Panc1 (cell line): ENCODE results near the gene STX2. TPM values are rescaled to one million over a fixed set of nuclear protein-coding genes. Genes with fewer than 3 reads are reported as not detected.

ENCODE experiments used
- ATAC-seq: fragments of 200-7000 bp; cut with Tn5 transposase; 2 replicates; pipeline ENCODE4 v1.9.1; 2020; ENCODE audit warnings: mild to moderate bottlenecking, moderate library complexity
- BruUV-seq: library from RNA; stranded (reverse); fragments of 400-500 nt; replicated peaks from 2 replicates; lab custom pipeline; 2021; lab: Mats Ljungman, UMichigan
- CTCF ChIA-PET: fragments of 300-600 bp; sonication (Branson Sonifier 250); formaldehyde crosslinking; loops from one replicate; lab custom pipeline; 2022; ENCODE audit warnings: antibody characterized with exemption; lab: Charles Lee
- POLR2A ChIA-PET: fragments of 300-600 bp; sonication (Branson Sonifier 250); formaldehyde crosslinking; loops from one replicate; lab custom pipeline; 2022; ENCODE audit warnings: antibody characterized with exemption; lab: Charles Lee
- DNase-seq: peaks from one replicate; pipeline ENCODE4 v3.0.0-alpha.2; 2010; ENCODE audit warnings: low read depth, low spot score
- H3K27ac ChIP-seq: 2 replicates; pipeline ENCODE4 v1.5.1; 2011; ENCODE audit warnings: mild to moderate bottlenecking, low read length, inconsistent platforms
- H3K27me3 ChIP-seq: fragments of 200-500 bp; sonication (Bioruptor generic); 2 replicates; pipeline ENCODE4 v1.6.0; 2014; ENCODE audit warnings: low read length, inconsistent platforms; ENCODE audit not compliant: control insufficient read depth, insufficient read depth
- H3K36me3 ChIP-seq: fragments of 200-500 bp; sonication (Bioruptor generic); 2 replicates; pipeline ENCODE4 v1.5.1; 2014; ENCODE audit warnings: inconsistent platforms, mild to moderate bottlenecking, low read length, moderate library complexity; ENCODE audit not compliant: control insufficient read depth, insufficient read depth
- H3K4me1 ChIP-seq: 2 replicates; pipeline ENCODE4 v1.5.1; 2011; ENCODE audit warnings: inconsistent platforms, mild to moderate bottlenecking, low read length, moderate library complexity; ENCODE audit not compliant: control insufficient read depth, insufficient read depth
- H3K4me3 ChIP-seq, 2 experiments: 2 replicates each; pipeline ENCODE4 v1.5.1; 2011 to 2012; ENCODE audit warnings: low read depth in 2 of 2, low read length in 2 of 2, mild to moderate bottlenecking in 2 of 2, inconsistent platforms in 1 of 2, moderate library complexity in 1 of 2
- H3K9me3 ChIP-seq: fragments of 200-500 bp; sonication (Bioruptor generic); 2 replicates; pipeline ENCODE4 v1.5.1; 2014; ENCODE audit warnings: low read depth, mild to moderate bottlenecking, inconsistent platforms, low read length, moderate library complexity; ENCODE audit not compliant: control insufficient read depth, insufficient read depth
- CTCF ChIP-seq: fragments of 450-650 bp; IDR thresholded peaks from 2 replicates; pipeline ENCODE4 v1.5.1; 2017; ENCODE audit warnings: mild to moderate bottlenecking
- POLR2AphosphoS5 ChIP-seq: IDR thresholded peaks from 2 replicates; pipeline ENCODE4 v1.6.1; 2012; ENCODE audit warnings: mild to moderate bottlenecking, low read depth, low read length, moderate library complexity
- REST ChIP-seq, 2 experiments: IDR thresholded peaks; 2 replicates each; pipeline ENCODE4 v1.6.1; 2011 to 2012; ENCODE audit warnings: low read depth in 2 of 2, control low read depth in 1 of 2, low read length in 1 of 2, mild to moderate bottlenecking in 1 of 2, moderate library complexity in 1 of 2; ENCODE audit not compliant: insufficient read depth in 1 of 2
- SIN3A ChIP-seq: IDR thresholded peaks from 2 replicates; pipeline ENCODE4 v1.6.1; 2012; ENCODE audit warnings: low read depth, mild to moderate bottlenecking, low read length, moderate library complexity, borderline replicate concordance; ENCODE audit not compliant: insufficient read depth
- TCF7L2 ChIP-seq: IDR thresholded peaks from 2 replicates; pipeline ENCODE4 v1.6.1; 2011; ENCODE audit warnings: mild to moderate bottlenecking, low read depth, low read length, inconsistent platforms
- in situ Hi-C: cut with HindIII; loops from 2 replicates; pipeline ENCODE4 v1.10.0; 2016; ENCODE audit warnings: low sequenced_read_pairs, low pct_unique_long_range_greater_than_20kb
- intact Hi-C: fragments of 100-400 bp; cut with micrococcal nuclease; formaldehyde crosslinking; loops from one replicate; pipeline ENCODE4 v1.10.0; 2022; ENCODE audit not compliant: unreplicated experiment
- total RNA-seq: library from RNA; stranded (reverse); gene quantifications from one replicate; pipeline ENCODE4 v1.2.1, GENCODE V29; 2021; ENCODE audit not compliant: unreplicated experiment

STX2 gene
- total RNA-seq, 1 experiment from 2014 or later: 34.0 TPM

- POLR2A ChIA-PET: no interaction called here
These were observed 58.7 kb downstream of the STX2 start for GRCh38 chr12:130780325-130780724.

GRCh38 chr12:130778776-130779175, 60.3 kb downstream of the STX2 start:
- intact Hi-C loops: no loop called here
- H3K9me3 ChIP-seq: no peaks in the 10 kb centered on the region
- in situ Hi-C loops: no loop called here
- ChIA-PET POLR2A (no interaction called here), CTCF (no interaction called here)
- H3K36me3 ChIP-seq: no peaks in the 10 kb centered on the region
- no peaks in the 10 kb centered on the region for H3K27me3 ChIP-seq
- H3K4me1 ChIP-seq: peaks cover 17% of the 10 kb centered on the region
- DNase-seq (no peak), ATAC-seq (no peak)
- BruUV-seq: no TSS peak
- no peak for TF ChIP-seq TCF7L2
- TF ChIP-seq POLR2AphosphoS5: no peak
- no peak for TF ChIP-seq REST (IDR thresholded peaks at IDR 0.05; ENCODE audit: insufficient read depth in 1 of 2, low read depth in 2 of 2, low read length in 1 of 2)
- TF ChIP-seq CTCF: no peak
- no peak for TF ChIP-seq SIN3A
- no peak overlapping the region for H3K27ac ChIP-seq
- H3K4me3 ChIP-seq: no peak overlapping the region

More at GRCh38 chr12:130780325-130780724, 58.7 kb downstream of the STX2 start:
- Histone ChIP-seq H3K36me3 (no peaks in the 10 kb centered on the region), H3K27me3 (no peaks in the 10 kb centered on the region), H3K27ac (no peak overlapping the region), H3K4me3 (no peak overlapping the region), H3K4me1 (peaks cover 17% of the 10 kb centered on the region), H3K9me3 (no peaks in the 10 kb centered on the region)
- CTCF ChIA-PET: no interaction called here
- ATAC-seq: no peak
- in situ Hi-C loops: no loop called here
- DNase-seq: no peak
- intact Hi-C loops: no loop called here
- TF ChIP-seq CTCF (no peak), REST (IDR thresholded peaks at IDR 0.05; ENCODE audit: insufficient read depth in 1 of 2, low read depth in 2 of 2, low read length in 1 of 2) (no peak), TCF7L2 (no peak), SIN3A (no peak), POLR2AphosphoS5 (no peak)
- no TSS peak for BruUV-seq
